SK-N-SH (cell line): ENCODE results near the gene UTP25. TPM values are rescaled to one million over a fixed set of nuclear protein-coding genes. Genes with fewer than 3 reads are reported as not detected.

ENCODE experiments used
- CTCF ChIA-PET: fragments of 300-600, 350-600 bp; formaldehyde crosslinking; extraction: SDS; loops from one replicate; lab custom pipeline; 2021; lab: Yijun Ruan, JAX
- POLR2A ChIA-PET: fragments of 350-600 bp; sonication (Branson Sonifier 250); formaldehyde crosslinking; extraction: SDS; loops from one replicate; lab custom pipeline; 2020; ENCODE audit warnings: antibody characterized with exemption, inconsistent platforms; lab: Yijun Ruan, JAX
- DNase-seq: peaks from one replicate; pipeline ENCODE4 v3.0.0; 2012
- H2AFZ ChIP-seq: fragments of 200-600 bp; sonication (generic); 2 replicates; pipeline ENCODE4 v1.8.1; 2016; ENCODE audit warnings: antibody characterized with exemption, mild to moderate bottlenecking, low read depth
- H3F3A ChIP-seq: fragments of 200-600 bp; sonication (generic); replicated peaks from 2 replicates; pipeline ENCODE3; 2016; ENCODE audit warnings: antibody characterized with exemption, mild to moderate bottlenecking; ENCODE audit not compliant: insufficient read depth
- H3K27ac ChIP-seq, 2 experiments: fragments of 200-500 bp in 1 of 2; fragments of 200-600 bp in 1 of 2; sonication (Bioruptor generic) in 1 of 2; sonication (generic), shearing (Covaris generic) in 1 of 2; 2 replicates each; pipeline versions ENCODE4 v1.5.1 to v1.6.1; 2014 to 2016; ENCODE audit warnings: low read depth in 2 of 2, inconsistent platforms in 1 of 2, low read length in 1 of 2, mild to moderate bottlenecking in 1 of 2, mixed read lengths in 1 of 2
- H3K27me3 ChIP-seq: fragments of 200-600 bp; sonication (generic), shearing (Covaris generic); 2 replicates; pipeline ENCODE4 v1.6.1; 2016; ENCODE audit warnings: mixed run types; ENCODE audit not compliant: insufficient read depth
- H3K36me3 ChIP-seq, 2 experiments: fragments of 200-500 bp in 1 of 2; fragments of 200-600 bp in 1 of 2; sonication (Bioruptor generic) in 1 of 2; sonication (generic) in 1 of 2; replicated peaks in 1 of 2; 2 replicates each; pipeline versions ENCODE3 to v1.5.1; 2014 to 2016; ENCODE audit warnings: low read length in 1 of 2, mild to moderate bottlenecking in 1 of 2; ENCODE audit not compliant: insufficient read depth in 2 of 2, control insufficient read depth in 1 of 2
- H3K4me1 ChIP-seq, 2 experiments: fragments of 200-500 bp in 1 of 2; fragments of 200-600 bp in 1 of 2; sonication (Bioruptor generic) in 1 of 2; sonication (generic), shearing (Covaris generic) in 1 of 2; 2 replicates each; pipeline versions ENCODE4 v1.5.1 to v1.6.1; 2014 to 2016; ENCODE audit warnings: low read depth in 1 of 2, low read length in 1 of 2, mixed run types in 1 of 2; ENCODE audit not compliant: insufficient read depth in 2 of 2, control insufficient read depth in 1 of 2
- H3K4me2 ChIP-seq: fragments of 200-600 bp; sonication (generic), shearing (Covaris generic); 2 replicates; pipeline ENCODE4 v1.6.1; 2017; ENCODE audit warnings: mixed run types
- H3K4me3 ChIP-seq, 2 experiments: fragments of 200-500 bp in 1 of 2; fragments of 200-600 bp in 1 of 2; sonication (Bioruptor generic) in 1 of 2; sonication (generic), shearing (Covaris generic) in 1 of 2; 2 replicates each; pipeline versions ENCODE4 v1.5.1 to v1.8.1; 2014 to 2016; ENCODE audit warnings: low read depth in 2 of 2, inconsistent platforms in 1 of 2, low read length in 1 of 2, mild to moderate bottlenecking in 1 of 2, mixed read lengths in 1 of 2, moderate library complexity in 1 of 2
- H3K79me2 ChIP-seq: fragments of 200-600 bp; sonication (generic); 2 replicates; pipeline ENCODE4 v1.8.1; 2017; ENCODE audit warnings: mild to moderate bottlenecking; ENCODE audit not compliant: insufficient read depth
- H3K9ac ChIP-seq: fragments of 200-600 bp; sonication (generic); 2 replicates; pipeline ENCODE4 v1.6.1; 2017; ENCODE audit warnings: mixed run types
- H3K9me2 ChIP-seq: fragments of 200-600 bp; sonication (generic); 2 replicates; pipeline ENCODE4 v1.6.1; 2017; ENCODE audit warnings: mixed run types
- H3K9me3 ChIP-seq: fragments of 200-600 bp; sonication (generic); 2 replicates; pipeline ENCODE4 v1.6.1; 2017; ENCODE audit warnings: mixed run types, mild to moderate bottlenecking, moderate library complexity
- H4K20me1 ChIP-seq: fragments of 200-600 bp; sonication (generic); 2 replicates; pipeline ENCODE4 v1.6.1; 2017; ENCODE audit warnings: mild to moderate bottlenecking, mixed run types; ENCODE audit not compliant: insufficient read depth
- EP300 ChIP-seq, 2 experiments: IDR thresholded peaks; 2 replicates each; pipeline versions ENCODE4 v1.4.0 to v1.6.1; 2012; ENCODE audit warnings: borderline replicate concordance in 1 of 2, low read depth in 1 of 2, low read length in 1 of 2
- EZH2phosphoT487 ChIP-seq: fragments of 200-600 bp; sonication (generic); IDR thresholded peaks from 2 replicates; pipeline ENCODE4 v1.6.1; 2017; ENCODE audit warnings: low read depth, mixed run types, mild to moderate bottlenecking, antibody characterized with exemption, moderate library complexity, borderline replicate concordance
- FOSL2 ChIP-seq: IDR thresholded peaks from 2 replicates; pipeline ENCODE4 v1.4.0; 2012; ENCODE audit warnings: low read depth, mild to moderate bottlenecking, moderate library complexity, borderline replicate concordance
- FOXJ3 ChIP-seq: sonication (generic); formaldehyde crosslinking; IDR thresholded peaks from 2 replicates; pipeline ENCODE4 v1.5.1; 2020; ENCODE audit warnings: mild to moderate bottlenecking, missing genetic modification reagents
- GABPA ChIP-seq: IDR thresholded peaks from 2 replicates; pipeline ENCODE4 v1.4.0; 2012; ENCODE audit warnings: low read depth, mild to moderate bottlenecking
- JUND ChIP-seq: IDR thresholded peaks from 2 replicates; pipeline ENCODE4 v1.4.0; 2012
- MAX ChIP-seq: IDR thresholded peaks from 2 replicates; pipeline ENCODE4 v1.4.0; 2012; ENCODE audit warnings: low read depth
- MEF2A ChIP-seq: IDR thresholded peaks from 2 replicates; pipeline ENCODE4 v1.4.0; 2012; ENCODE audit warnings: low read depth, borderline replicate concordance
- NFIC ChIP-seq: IDR thresholded peaks from 2 replicates; pipeline ENCODE4 v1.4.0; 2012; ENCODE audit warnings: borderline replicate concordance
- POLR2AphosphoS5 ChIP-seq: IDR thresholded peaks from 2 replicates; pipeline ENCODE4 v1.6.1; 2012; ENCODE audit warnings: low read depth, low read length
- RXRA ChIP-seq: IDR thresholded peaks from 2 replicates; pipeline ENCODE4 v1.4.0; 2012; ENCODE audit warnings: low read depth, mild to moderate bottlenecking, borderline replicate concordance
- SIN3A ChIP-seq: IDR thresholded peaks from 2 replicates; pipeline ENCODE4 v1.6.1; 2012; ENCODE audit warnings: low read depth, mild to moderate bottlenecking, low read length, moderate library complexity, borderline replicate concordance
- SMC3 ChIP-seq: IDR thresholded peaks from 2 replicates; pipeline ENCODE4 v1.6.1; 2012; ENCODE audit warnings: low read depth, low read length, improper control_type of control experiment
- TAF1 ChIP-seq: IDR thresholded peaks from 2 replicates; pipeline ENCODE4 v1.6.1; 2012; ENCODE audit warnings: low read depth, mild to moderate bottlenecking, low read length, moderate library complexity, borderline replicate concordance
- TCF12 ChIP-seq: IDR thresholded peaks from 2 replicates; pipeline ENCODE4 v1.4.0; 2012
- TEAD4 ChIP-seq: IDR thresholded peaks from 2 replicates; pipeline ENCODE4 v1.4.0; 2012; ENCODE audit warnings: mild to moderate bottlenecking, borderline replicate concordance; ENCODE audit not compliant: insufficient read depth
- USF1 ChIP-seq: IDR thresholded peaks from 2 replicates; pipeline ENCODE4 v1.4.0; 2012; ENCODE audit warnings: low read depth, borderline replicate concordance
- WGBS: methylation state at CpG from one replicate; pipeline ENCODE4 v1.1.6; 2017; ENCODE audit warnings: low lambda C conversion rate; 5-methylcytosine and 5-hydroxymethylcytosine counted together
- polyA plus RNA-seq, 3 experiments: library from polyadenylated mRNA; depleted of rRNA; stranded (reverse); fragments of >200 nt; gene quantifications; 2 replicates each; pipeline ENCODE4 v1.2.3, GENCODE V29; 2012
- TF ChIP-seq, protein P1 (sequence below): fragments of 150-350 bp; IDR thresholded peaks from 2 replicates; pipeline ENCODE4 v1.6.1; 2016; ENCODE audit warnings: mild to moderate bottlenecking, low read depth, low read length
- TF ChIP-seq, protein P2 (sequence below): IDR thresholded peaks from 2 replicates; pipeline ENCODE4 v1.6.1; 2012; ENCODE audit warnings: mild to moderate bottlenecking, low read depth, low read length, moderate library complexity
- TF ChIP-seq, protein P3 (sequence below): fragments of 200-600 bp; sonication (generic); IDR thresholded peaks from 2 replicates; pipeline ENCODE4 v1.6.1; 2017; ENCODE audit warnings: antibody characterized with exemption, mild to moderate bottlenecking, moderate library complexity
- TF ChIP-seq, protein P4 (sequence below): IDR thresholded peaks from 2 replicates; pipeline ENCODE4 v1.4.0; 2012; ENCODE audit warnings: low read depth, borderline replicate concordance
- TF ChIP-seq, protein P5 (sequence below): fragments of 150-350 bp; IDR thresholded peaks from 2 replicates; pipeline ENCODE4 v1.6.1; 2017; ENCODE audit warnings: antibody characterized with exemption, low read length, low read depth, borderline replicate concordance

UTP25 gene
- polyA plus RNA-seq, 1 of the 3 experiments (the other 2 are of a cell fraction) = 6.3 TPM

DNA sequence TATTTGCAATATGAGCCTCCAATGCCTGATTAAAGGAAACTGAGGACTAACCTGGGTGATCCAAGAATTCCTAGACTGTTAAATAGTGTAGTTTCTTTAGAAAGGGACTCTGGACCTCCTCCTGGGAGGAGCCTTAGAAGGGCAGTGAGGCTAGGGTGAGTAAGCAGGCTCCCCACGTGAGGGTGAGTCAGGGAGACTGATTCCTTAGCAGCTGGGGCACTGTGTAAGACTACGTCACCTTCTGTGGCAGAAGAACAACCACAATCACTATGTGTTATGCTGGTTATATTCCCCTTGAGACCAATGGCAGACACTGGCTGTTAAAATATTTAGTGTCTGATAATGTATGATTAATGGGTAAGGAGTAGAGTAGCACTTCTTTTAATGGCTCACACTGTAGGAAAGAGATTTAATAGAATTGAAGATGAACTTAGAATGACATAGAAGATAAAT lies 56.9 kb downstream of the UTP25 start:
- Histone ChIP-seq H3K4me3 (peak overlapping the region in 1 of 2 experiments; percentile 5; a peak in 1 of 4 replicates), H3F3A (peaks cover 34% of the 10 kb centered on the region), H3K27ac (peak overlapping the region; percentile 40 to 99; a peak in 3 of 4 replicates), H3K9me2 (no peaks in the 10 kb centered on the region), H3K36me3 (no peaks in the 10 kb centered on the region), H3K9me3 (no peaks in the 10 kb centered on the region), H2AFZ (no peak overlapping the region), H3K79me2 (no peaks in the 10 kb centered on the region), H3K4me2 (peak overlapping the region; percentile 46), H4K20me1 (no peaks in the 10 kb centered on the region), H3K4me1 (peaks cover 25 to 42% of the 10 kb centered on the region in 2 experiments), H3K9ac (peak overlapping the region; percentile 68), H3K27me3 (no peaks in the 10 kb centered on the region)
- CTCF ChIA-PET = no interaction called here
- DNase-seq = no peak
- POLR2A ChIA-PET = no interaction called here
- WGBS = 9% methylated on average over 2 of the region's 2 CpGs
- TF ChIP-seq, protein P1, sequence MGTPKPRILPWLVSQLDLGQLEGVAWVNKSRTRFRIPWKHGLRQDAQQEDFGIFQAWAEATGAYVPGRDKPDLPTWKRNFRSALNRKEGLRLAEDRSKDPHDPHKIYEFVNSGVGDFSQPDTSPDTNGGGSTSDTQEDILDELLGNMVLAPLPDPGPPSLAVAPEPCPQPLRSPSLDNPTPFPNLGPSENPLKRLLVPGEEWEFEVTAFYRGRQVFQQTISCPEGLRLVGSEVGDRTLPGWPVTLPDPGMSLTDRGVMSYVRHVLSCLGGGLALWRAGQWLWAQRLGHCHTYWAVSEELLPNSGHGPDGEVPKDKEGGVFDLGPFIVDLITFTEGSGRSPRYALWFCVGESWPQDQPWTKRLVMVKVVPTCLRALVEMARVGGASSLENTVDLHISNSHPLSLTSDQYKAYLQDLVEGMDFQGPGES = no peak
- TF ChIP-seq, protein P2, sequence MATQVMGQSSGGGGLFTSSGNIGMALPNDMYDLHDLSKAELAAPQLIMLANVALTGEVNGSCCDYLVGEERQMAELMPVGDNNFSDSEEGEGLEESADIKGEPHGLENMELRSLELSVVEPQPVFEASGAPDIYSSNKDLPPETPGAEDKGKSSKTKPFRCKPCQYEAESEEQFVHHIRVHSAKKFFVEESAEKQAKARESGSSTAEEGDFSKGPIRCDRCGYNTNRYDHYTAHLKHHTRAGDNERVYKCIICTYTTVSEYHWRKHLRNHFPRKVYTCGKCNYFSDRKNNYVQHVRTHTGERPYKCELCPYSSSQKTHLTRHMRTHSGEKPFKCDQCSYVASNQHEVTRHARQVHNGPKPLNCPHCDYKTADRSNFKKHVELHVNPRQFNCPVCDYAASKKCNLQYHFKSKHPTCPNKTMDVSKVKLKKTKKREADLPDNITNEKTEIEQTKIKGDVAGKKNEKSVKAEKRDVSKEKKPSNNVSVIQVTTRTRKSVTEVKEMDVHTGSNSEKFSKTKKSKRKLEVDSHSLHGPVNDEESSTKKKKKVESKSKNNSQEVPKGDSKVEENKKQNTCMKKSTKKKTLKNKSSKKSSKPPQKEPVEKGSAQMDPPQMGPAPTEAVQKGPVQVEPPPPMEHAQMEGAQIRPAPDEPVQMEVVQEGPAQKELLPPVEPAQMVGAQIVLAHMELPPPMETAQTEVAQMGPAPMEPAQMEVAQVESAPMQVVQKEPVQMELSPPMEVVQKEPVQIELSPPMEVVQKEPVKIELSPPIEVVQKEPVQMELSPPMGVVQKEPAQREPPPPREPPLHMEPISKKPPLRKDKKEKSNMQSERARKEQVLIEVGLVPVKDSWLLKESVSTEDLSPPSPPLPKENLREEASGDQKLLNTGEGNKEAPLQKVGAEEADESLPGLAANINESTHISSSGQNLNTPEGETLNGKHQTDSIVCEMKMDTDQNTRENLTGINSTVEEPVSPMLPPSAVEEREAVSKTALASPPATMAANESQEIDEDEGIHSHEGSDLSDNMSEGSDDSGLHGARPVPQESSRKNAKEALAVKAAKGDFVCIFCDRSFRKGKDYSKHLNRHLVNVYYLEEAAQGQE = no peak
- TF ChIP-seq FOXJ3 = no peak
- TF ChIP-seq JUND = peak; percentile 92
- TF ChIP-seq EP300 (IDR thresholded peaks at IDR 0.05; ENCODE audit: borderline replicate concordance in 1 of 2, low read depth in 1 of 2, low read length in 1 of 2) = peak in 1 of 2 experiments; percentile 74; a peak in 2 of 4 replicates
- TF ChIP-seq, protein P3, sequence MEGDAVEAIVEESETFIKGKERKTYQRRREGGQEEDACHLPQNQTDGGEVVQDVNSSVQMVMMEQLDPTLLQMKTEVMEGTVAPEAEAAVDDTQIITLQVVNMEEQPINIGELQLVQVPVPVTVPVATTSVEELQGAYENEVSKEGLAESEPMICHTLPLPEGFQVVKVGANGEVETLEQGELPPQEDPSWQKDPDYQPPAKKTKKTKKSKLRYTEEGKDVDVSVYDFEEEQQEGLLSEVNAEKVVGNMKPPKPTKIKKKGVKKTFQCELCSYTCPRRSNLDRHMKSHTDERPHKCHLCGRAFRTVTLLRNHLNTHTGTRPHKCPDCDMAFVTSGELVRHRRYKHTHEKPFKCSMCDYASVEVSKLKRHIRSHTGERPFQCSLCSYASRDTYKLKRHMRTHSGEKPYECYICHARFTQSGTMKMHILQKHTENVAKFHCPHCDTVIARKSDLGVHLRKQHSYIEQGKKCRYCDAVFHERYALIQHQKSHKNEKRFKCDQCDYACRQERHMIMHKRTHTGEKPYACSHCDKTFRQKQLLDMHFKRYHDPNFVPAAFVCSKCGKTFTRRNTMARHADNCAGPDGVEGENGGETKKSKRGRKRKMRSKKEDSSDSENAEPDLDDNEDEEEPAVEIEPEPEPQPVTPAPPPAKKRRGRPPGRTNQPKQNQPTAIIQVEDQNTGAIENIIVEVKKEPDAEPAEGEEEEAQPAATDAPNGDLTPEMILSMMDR = no peak
- 0 out of 2 replicates have a peak, but pooled peaks have one; percentile 6 for TF ChIP-seq MEF2A
- TF ChIP-seq, protein P4, sequence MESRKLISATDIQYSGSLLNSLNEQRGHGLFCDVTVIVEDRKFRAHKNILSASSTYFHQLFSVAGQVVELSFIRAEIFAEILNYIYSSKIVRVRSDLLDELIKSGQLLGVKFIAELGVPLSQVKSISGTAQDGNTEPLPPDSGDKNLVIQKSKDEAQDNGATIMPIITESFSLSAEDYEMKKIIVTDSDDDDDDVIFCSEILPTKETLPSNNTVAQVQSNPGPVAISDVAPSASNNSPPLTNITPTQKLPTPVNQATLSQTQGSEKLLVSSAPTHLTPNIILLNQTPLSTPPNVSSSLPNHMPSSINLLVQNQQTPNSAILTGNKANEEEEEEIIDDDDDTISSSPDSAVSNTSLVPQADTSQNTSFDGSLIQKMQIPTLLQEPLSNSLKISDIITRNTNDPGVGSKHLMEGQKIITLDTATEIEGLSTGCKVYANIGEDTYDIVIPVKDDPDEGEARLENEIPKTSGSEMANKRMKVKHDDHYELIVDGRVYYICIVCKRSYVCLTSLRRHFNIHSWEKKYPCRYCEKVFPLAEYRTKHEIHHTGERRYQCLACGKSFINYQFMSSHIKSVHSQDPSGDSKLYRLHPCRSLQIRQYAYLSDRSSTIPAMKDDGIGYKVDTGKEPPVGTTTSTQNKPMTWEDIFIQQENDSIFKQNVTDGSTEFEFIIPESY = 0 out of 2 replicates have a peak, but pooled peaks have one; percentile 15
- peak; percentile 87 for TF ChIP-seq TCF12
- peak; percentile 60; the same call in 1 of the 2 replicates for TF ChIP-seq POLR2AphosphoS5
- peak; percentile 59; the same call in 1 of the 2 replicates for TF ChIP-seq RXRA
- TF ChIP-seq USF1 = peak; percentile 92
- TF ChIP-seq MAX = peak; percentile 86
- TF ChIP-seq FOSL2 = peak; percentile 99
- TF ChIP-seq SIN3A = peak; percentile 63; the same call in 1 of the 2 replicates
- no peak for TF ChIP-seq GABPA
- no peak for TF ChIP-seq EZH2phosphoT487
- TF ChIP-seq NFIC = peak; percentile 52; the same call in 1 of the 2 replicates
- no peak for TF ChIP-seq TAF1
- 0 out of 2 replicates have a peak, but pooled peaks have one; percentile 35 for TF ChIP-seq TEAD4
- TF ChIP-seq SMC3 = no peak
- TF ChIP-seq, protein P5, sequence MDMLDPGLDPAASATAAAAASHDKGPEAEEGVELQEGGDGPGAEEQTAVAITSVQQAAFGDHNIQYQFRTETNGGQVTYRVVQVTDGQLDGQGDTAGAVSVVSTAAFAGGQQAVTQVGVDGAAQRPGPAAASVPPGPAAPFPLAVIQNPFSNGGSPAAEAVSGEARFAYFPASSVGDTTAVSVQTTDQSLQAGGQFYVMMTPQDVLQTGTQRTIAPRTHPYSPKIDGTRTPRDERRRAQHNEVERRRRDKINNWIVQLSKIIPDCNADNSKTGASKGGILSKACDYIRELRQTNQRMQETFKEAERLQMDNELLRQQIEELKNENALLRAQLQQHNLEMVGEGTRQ = peak; percentile 68
